Measurements from ENCODE around the gene LGR4. TPM values are rescaled to one million over a fixed set of nuclear protein-coding genes. Genes with fewer than 3 reads are reported as not detected.
A peak's percentile ranks its signal among the peaks of the same experiment; 100 is the strongest.

The LGR4 gene
- total and polyA plus RNA-seq, 2 of the 13 experiments (the other 11 are each of a cell fraction or from before 2014, with no cell fraction given) = 42.1 to 68.7 TPM

DNA sequence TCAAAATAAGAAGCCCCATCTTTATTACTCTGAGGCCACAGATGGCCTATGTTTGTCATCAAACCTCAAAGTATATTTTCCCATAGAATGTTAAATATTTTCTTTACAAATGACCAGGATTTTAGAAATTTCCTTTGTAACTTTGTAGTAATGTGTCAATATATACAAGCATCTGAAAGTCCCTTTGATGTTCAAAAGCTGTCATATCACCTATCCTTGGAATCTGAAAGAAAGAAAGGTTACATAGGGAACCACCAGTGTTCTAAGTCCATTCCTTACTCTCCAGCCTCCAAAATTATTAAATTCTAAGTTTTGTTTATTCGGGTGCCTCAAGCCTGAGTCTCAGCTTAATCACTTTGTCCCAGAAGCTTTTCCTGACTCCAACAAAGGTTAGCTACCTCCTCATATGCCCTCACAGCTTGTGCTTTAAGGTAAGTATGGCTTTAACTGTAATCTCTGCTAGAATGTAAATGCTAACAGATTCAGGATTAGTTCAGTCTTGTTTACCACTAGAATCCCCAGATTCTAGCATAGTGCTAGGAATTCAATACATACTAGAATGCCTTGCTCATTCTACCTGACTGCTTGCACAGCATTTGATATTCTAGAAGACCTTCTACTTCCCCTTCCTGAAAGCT, 141.8 kb downstream of the LGR4 start (continued):
- no peak; the same call in none of the 2 replicates for TF ChIP-seq ARID3A (IDR thresholded peaks at IDR 0.05; ENCODE audit: low read depth, low read length)
- TF ChIP-seq, protein P1, sequence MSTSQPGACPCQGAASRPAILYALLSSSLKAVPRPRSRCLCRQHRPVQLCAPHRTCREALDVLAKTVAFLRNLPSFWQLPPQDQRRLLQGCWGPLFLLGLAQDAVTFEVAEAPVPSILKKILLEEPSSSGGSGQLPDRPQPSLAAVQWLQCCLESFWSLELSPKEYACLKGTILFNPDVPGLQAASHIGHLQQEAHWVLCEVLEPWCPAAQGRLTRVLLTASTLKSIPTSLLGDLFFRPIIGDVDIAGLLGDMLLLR (CRISPR knock-in tag; IDR thresholded peaks at IDR 0.05) = no peak
- no peak for TF ChIP-seq ZSCAN12 (CRISPR knock-in tag; IDR thresholded peaks at IDR 0.05)
- TF ChIP-seq, protein P2, sequence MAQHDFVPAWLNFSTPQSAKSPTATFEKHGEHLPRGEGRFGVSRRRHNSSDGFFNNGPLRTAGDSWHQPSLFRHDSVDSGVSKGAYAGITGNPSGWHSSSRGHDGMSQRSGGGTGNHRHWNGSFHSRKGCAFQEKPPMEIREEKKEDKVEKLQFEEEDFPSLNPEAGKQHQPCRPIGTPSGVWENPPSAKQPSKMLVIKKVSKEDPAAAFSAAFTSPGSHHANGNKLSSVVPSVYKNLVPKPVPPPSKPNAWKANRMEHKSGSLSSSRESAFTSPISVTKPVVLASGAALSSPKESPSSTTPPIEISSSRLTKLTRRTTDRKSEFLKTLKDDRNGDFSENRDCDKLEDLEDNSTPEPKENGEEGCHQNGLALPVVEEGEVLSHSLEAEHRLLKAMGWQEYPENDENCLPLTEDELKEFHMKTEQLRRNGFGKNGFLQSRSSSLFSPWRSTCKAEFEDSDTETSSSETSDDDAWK (CRISPR knock-in tag; IDR thresholded peaks at IDR 0.05) = no peak
- TF ChIP-seq, protein P3, sequence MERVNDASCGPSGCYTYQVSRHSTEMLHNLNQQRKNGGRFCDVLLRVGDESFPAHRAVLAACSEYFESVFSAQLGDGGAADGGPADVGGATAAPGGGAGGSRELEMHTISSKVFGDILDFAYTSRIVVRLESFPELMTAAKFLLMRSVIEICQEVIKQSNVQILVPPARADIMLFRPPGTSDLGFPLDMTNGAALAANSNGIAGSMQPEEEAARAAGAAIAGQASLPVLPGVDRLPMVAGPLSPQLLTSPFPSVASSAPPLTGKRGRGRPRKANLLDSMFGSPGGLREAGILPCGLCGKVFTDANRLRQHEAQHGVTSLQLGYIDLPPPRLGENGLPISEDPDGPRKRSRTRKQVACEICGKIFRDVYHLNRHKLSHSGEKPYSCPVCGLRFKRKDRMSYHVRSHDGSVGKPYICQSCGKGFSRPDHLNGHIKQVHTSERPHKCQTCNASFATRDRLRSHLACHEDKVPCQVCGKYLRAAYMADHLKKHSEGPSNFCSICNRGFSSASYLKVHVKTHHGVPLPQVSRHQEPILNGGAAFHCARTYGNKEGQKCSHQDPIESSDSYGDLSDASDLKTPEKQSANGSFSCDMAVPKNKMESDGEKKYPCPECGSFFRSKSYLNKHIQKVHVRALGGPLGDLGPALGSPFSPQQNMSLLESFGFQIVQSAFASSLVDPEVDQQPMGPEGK (CRISPR knock-in tag; IDR thresholded peaks at IDR 0.05) = no peak; the same call in 1 of the 2 replicates
- no peak for TF ChIP-seq MTF1 (CRISPR knock-in tag; IDR thresholded peaks at IDR 0.05)
- no peak for TF ChIP-seq KLF13 (CRISPR knock-in tag; IDR thresholded peaks at IDR 0.05)
- TF ChIP-seq IRF9 (CRISPR knock-in tag; IDR thresholded peaks at IDR 0.05; ENCODE audit: borderline replicate concordance) = no peak
- 0 out of 2 replicates have a peak, but pooled peaks have one; percentile 17 for TF ChIP-seq HOXA3 (CRISPR knock-in tag; IDR thresholded peaks at IDR 0.05)
- TF ChIP-seq SALL2 (CRISPR knock-in tag; IDR thresholded peaks at IDR 0.05) = no peak
- TF ChIP-seq BCL6 (CRISPR knock-in tag; IDR thresholded peaks at IDR 0.05) = peak; percentile 68
- no peak for TF ChIP-seq CCDC6 (CRISPR knock-in tag; IDR thresholded peaks at IDR 0.05)
- no peak for TF ChIP-seq ATRX (CRISPR knock-in tag; IDR thresholded peaks at IDR 0.05; ENCODE audit: borderline replicate concordance)
- no peak for TF ChIP-seq THAP9 (CRISPR knock-in tag; IDR thresholded peaks at IDR 0.05; ENCODE audit: borderline replicate concordance)
- no peak for TF ChIP-seq ZMYM3 (CRISPR knock-in tag; IDR thresholded peaks at IDR 0.05)

Measured in HepG2 (cell line).